ENCODE data around the gene COL23A1. TPM values are rescaled to one million over a fixed set of nuclear protein-coding genes. Genes with fewer than 3 reads are reported as not detected.

COL23A1 gene
- total RNA-seq, 1 experiment from 2014 or later, result not detected

GRCh38 chr5:178366998-178367735 lies 223.0 kb downstream of the COL23A1 start:
- no peak for DNase-seq (ENCODE audit: low read depth)

- no peak for DNase-seq (ENCODE audit: low read depth)
Measured at GRCh38 chr5:178365501-178366440, 224.4 kb downstream of the COL23A1 start.

GRCh38 chr5:178364326-178364675 lies 225.9 kb downstream of the COL23A1 start:
- no peak for DNase-seq (ENCODE audit: low read depth)

GRCh38 chr5:178363501-178364325 lies 226.5 kb downstream of the COL23A1 start:
- no peak for DNase-seq (ENCODE audit: low read depth)

DNA sequence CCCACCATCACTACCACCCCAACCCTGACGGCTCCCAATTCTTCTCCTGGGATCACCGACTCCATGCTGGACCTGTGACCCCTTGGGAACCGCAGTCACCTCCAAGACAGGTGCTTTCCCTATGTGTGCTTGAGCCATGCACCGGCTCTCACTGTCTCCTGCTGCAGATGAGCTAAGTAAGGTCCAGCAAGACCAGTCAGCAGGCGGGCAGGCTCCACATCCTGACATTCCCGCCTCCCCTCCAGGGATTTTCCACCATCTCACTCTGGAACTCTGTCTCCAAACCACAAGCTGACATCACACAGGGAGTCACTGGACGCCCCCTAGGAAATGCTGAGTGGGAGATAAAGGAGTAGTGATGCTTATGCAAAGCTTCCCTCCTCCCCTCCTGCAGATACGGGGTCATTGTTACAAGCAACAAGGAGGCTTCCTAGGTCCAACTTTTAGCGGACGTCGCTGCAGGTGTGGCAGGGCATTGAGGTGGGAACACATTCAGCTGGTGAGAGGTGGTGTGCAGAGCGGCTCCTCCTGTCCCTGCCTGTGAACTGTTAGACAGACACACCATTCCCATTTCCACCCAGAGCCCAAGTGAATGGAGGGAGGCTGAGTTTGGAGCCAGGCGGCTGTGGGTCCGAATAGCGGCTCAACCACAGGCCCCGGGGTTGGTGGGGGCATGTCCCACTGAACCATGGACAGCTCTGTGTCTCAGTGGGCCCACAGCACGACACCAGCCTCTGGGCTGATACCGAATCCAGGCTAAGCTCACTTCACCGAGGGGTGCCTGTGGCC lies 228.3 kb downstream of the COL23A1 start:
- DNase-seq (ENCODE audit: low read depth), result no peak

DNA sequence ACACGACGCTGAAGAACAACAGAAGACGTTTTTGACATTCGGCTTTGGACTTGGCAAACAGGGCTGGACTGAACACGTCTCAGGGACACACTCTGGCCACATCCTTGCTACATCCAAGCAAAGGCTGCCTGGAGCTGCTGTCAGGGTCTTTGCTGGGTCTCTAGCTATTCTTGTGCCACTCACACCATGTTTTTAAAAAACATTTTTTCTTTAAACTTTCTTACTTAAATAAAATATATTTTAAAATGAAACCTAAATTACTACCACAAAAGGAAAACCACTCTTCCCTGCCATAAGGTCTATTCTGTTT lies 229.3 kb downstream of the COL23A1 start:
- no peak for DNase-seq (ENCODE audit: low read depth)

DNA sequence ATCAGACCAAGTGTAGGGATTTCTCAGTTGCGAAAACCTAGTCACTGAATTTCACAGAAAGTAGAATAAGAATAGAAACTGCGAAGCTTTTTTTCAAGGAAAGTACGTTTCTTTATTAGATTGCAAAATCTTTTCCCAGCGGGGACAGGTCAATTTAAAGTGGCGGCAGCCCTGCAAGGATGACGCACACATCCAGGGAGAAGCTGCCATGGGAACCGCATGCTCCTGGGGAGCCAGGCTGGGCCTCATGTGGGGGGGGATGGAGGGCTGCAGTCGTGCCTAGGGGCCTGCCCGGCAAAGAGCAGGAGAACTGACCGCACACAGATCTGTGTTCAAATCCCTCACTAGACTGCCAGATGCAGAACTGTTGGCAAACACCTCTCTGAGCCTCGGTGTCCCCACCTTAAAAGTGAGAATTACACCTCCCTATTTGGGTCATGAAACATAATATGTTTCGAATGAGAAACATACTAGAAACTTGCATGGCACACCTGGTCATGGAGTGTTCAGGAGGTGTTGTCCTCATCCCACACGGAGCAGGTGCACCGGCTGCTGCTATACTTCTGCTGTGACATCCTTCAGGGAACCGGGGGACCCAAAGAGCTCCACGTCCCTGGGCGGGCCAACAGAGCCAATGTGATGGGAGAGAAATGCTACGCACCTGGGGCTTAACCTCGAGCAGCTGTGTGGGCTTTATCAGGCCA lies 229.8 kb downstream of the COL23A1 start:
- no peak for DNase-seq (ENCODE audit: low read depth)

GRCh38 chr5:178359738-178360137 lies 230.5 kb downstream of the COL23A1 start:
- no peak for DNase-seq (ENCODE audit: low read depth)

DNA sequence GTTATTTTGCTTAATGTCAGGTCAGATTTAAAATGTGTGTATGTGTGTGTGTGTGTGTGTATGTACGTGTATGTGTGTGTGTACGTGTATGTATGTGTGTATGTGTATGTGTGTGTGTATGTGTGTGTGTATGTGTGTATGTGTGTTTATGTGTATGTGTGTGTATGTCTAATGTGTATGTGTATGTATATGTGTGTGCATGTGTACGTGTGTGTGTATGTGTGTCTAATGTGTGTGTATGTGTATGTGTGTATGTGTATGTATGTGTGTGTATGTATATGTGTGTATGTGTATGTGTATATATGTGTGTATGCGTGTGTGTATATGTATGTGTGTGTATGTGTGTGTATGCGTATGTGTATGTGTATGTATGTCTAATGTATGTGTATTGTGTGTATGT lies 232.5 kb downstream of the COL23A1 start:
- no peak for DNase-seq (ENCODE audit: low read depth)

GRCh38 chr5:178357121-178357521 lies 233.1 kb downstream of the COL23A1 start:
- no peak for DNase-seq (ENCODE audit: low read depth)

DNA sequence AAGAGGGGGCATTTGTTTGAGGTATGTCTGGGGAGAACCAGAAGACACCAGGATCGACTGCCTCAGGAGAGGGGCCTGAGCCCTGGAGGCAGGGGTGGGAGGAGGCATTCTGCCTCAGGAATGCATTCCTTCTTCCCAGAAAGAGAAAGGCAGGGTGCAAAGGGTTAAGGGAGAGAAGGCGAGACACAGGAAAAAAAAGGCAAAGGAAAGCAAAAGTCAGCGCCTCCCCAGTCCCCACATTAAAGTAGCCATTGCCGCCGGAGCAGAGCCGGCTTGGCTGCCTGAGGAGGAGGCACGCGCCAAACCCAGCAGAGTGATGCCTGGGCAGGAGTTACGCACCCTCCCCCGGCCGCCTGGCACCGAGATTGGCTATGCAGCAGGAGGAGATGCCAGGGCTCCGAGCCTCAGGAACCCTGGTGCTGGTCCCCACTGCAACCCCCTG lies 233.7 kb downstream of the COL23A1 start:
- DNase-seq (ENCODE audit: low read depth), result no peak

- no peak for DNase-seq (ENCODE audit: low read depth)
Measured at GRCh38 chr5:178355671-178356070, 234.5 kb downstream of the COL23A1 start.

GRCh38 chr5:178353461-178353860 lies 236.7 kb downstream of the COL23A1 start:
- no peak for DNase-seq (ENCODE audit: low read depth)

GRCh38 chr5:178352035-178352349 lies 238.2 kb downstream of the COL23A1 start:
- DNase-seq (ENCODE audit: low read depth), result no peak

DNA sequence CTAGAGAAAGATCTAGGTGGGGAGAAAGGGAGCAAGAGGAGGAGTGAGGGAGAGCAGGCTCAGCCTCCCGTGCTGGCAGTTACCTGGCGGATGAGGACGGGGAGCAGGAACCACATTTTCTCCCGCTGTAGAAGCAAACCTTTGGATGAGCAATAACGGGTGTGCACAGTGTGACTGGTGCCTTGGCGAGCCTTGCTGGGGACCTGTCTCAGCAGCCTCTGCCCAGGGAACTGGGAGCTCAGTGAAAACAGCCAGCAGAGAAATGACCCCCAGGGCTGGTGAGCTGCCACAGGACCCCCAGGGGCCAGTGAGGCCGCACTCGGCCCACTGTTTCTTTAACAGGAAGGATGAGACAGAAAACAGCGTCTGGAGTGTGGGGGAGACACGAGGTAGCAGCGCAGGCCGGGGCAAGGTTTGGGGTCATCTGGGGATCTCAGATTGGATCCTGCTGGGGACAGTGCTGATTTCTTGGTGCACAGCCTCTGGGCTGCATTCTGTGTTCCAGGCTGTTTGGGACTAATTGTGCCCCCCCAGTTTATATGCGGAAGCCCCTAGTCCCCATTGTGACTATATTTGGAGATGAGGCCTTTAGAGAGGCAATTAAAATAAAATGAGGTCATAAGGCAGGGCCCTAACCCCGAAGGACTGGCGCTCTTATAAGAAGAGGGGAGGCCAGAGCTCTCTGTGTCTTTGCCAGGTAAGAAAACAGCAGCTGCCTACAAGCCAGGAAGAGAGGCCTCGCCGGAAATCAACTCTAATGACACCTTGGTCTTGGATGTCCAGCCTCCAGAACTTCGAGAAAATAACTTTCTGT lies 238.8 kb downstream of the COL23A1 start:
- no peak for DNase-seq (ENCODE audit: low read depth)

DNA sequence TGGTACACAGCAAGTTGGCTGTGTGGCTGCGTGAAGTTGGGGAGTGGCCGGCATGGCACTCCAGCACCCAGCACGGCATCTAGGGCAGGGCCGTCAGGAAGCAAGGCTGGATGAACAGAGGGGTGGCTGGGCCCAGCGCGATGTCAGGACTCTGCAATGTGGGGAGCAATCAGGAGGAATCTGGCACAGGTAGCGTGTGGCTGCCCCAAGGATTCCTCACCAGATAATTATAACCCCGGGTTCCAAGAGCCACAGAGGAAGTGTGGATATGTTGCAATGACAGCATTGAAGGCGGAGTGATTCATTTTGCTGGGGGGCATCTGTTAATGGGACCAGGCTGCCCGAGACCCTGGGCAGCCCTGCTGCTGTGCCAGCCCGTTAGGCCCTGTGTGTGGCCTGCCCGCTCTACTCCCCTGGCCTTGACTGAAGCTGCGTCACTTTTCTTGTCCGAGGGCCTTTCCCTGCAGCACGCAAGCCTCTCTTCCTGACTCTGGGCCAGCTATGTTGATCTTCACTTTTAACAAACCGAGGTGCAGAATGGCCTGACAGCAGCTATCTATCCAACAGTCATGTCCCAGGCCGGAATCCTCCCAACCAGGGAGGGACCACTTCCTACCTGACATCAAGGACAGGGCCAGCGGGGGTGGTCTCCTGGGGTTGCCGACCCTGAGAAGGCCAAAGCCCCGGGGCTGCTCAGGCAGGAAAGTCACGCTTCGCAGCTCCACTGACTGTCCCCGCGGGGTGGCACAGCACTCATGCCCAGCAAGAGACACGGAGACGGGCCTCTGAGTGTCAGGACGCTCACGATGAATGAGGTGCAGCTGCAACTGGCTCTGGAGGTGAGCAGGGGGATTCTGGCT lies 239.6 kb downstream of the COL23A1 start:
- no peak for DNase-seq (ENCODE audit: low read depth)

DNA sequence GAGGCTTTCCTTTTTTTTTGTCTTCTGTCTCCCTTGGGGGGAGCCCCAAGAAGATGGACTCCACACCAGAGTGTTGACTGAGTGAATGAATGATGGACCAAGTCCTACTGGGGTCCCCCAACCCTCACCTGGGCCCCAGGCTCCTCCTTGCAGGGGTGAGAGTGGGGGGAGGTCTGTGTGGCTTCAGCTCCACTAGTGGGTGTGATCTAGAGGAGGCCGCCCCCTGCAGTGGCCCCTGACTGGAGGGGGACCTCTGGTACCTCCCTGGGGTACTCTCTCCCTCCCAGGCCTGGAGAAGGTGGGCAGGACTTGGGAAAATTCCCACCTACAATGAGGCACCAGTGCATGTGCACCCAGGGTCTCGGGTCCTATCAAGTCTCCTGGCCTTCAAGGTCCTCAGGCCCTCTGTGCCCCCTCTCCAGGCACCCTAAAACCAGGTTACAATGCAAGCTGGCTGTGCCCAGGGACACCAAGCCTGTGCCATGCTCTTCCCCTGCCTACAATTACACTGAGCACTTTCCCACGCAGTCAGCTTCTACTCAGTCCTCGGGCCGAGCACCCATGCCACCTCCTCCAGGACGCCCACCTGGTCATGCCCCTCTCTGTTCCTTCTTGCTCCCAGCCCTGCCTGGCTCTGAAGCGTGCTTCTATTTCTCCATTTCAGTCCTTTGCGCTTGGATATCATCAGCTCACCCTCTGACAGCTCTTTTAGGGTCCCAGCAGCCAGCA lies 240.4 kb downstream of the COL23A1 start:
- DNase-seq (ENCODE audit: low read depth), result no peak

DNA sequence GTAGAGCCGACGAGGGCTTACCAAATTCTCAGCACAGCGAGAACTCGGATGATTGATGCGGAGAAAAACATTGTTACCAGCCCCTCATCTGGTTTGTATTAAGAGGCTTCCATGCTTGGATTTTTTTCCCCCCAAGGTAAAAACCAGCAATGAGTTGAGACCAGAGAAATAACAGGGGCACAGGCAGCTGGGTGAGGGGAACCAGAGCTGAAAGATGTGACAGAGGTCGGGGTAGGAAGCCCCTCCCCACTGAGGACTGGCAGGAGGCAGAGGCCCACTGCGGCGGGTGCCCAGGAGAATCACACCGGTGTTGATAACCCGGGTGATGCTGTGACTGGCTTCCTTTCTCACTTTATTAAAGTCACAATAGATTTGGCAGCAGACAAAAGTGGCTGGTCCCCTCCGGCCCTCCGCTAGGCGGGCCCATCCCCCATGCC lies 241.1 kb downstream of the COL23A1 start:
- DNase-seq (ENCODE audit: low read depth), result no peak
